ENCODE measurements around the gene PLXNC1.

GRCh38 chr12:94180558-94181296 is 32.4 kb downstream of the PLXNC1 start:
- TF ChIP-seq CTCF (conservative IDR thresholded peaks at IDR 0.05; ENCODE audit: low read depth, low read length) (no peak), EZH2 (IDR thresholded peaks at IDR 0.05; ENCODE audit: borderline replicate concordance, low read depth, low read length, poor library complexity, severe bottlenecking) (no peak)
